Kidney capillary endothelial cell (primary cell): ENCODE results near the gene NEU4.
"Not testable (repeated sequence)": the region's sequence is repeated elsewhere in the genome, so short reads cannot be mapped to it uniquely, and the experiment has no call there.

Experiments
- DNase-seq: peaks from one replicate; pipeline ENCODE4 v3.0.0-alpha.2; 2018; ENCODE audit warnings: low spot score

Gene NEU4

GRCh38 chr2:241808721-241809382, at the start of gene NEU4:
Gene NEU4, plus strand, starts transcription at chr2:241809193. Its CDS starts 5,292 bp downstream, at chr2:241814485.
- DNase-seq = no peak

GRCh38 chr2:241759893-241760292, 49.1 kb upstream of the NEU4 start:
- not testable (repeated sequence) for DNase-seq

- DNase-seq = no peak
Observed at GRCh38 chr2:241760301-241760771, 48.7 kb upstream of the NEU4 start.

- DNase-seq = no peak
Observed at GRCh38 chr2:241762321-241762932, 46.6 kb upstream of the NEU4 start.

GRCh38 chr2:241762933-241763369, 46.0 kb upstream of the NEU4 start:
- no peak for DNase-seq

- DNase-seq = no peak
Observed at GRCh38 chr2:241763551-241764274, 45.3 kb upstream of the NEU4 start.

- DNase-seq = no peak
Observed at GRCh38 chr2:241764275-241765241, 44.4 kb upstream of the NEU4 start.

- no peak for DNase-seq
Observed at GRCh38 chr2:241767464-241768250, 41.3 kb upstream of the NEU4 start.

GRCh38 chr2:241768251-241768711, 40.7 kb upstream of the NEU4 start:
- DNase-seq = no peak

- no peak for DNase-seq
Observed at GRCh38 chr2:241768850-241769249, 40.1 kb upstream of the NEU4 start.

- no peak for DNase-seq
Observed at GRCh38 chr2:241769819-241770184, 39.2 kb upstream of the NEU4 start.

GRCh38 chr2:241770185-241770935, 38.6 kb upstream of the NEU4 start:
- DNase-seq = no peak

GRCh38 chr2:241770936-241771285, 38.1 kb upstream of the NEU4 start:
- no peak for DNase-seq

- DNase-seq = no peak
Observed at GRCh38 chr2:241771286-241772062, 37.5 kb upstream of the NEU4 start.

GRCh38 chr2:241772063-241772499, 36.9 kb upstream of the NEU4 start:
- no peak for DNase-seq

- DNase-seq = no peak
Observed at GRCh38 chr2:241773511-241774418, 35.2 kb upstream of the NEU4 start.

- DNase-seq = no peak
Observed at GRCh38 chr2:241774419-241775222, 34.4 kb upstream of the NEU4 start.
